ENCODE results near the gene CYBB. TPM values are rescaled to one million over a fixed set of nuclear protein-coding genes. Genes with fewer than 3 reads are reported as not detected.

The CYBB gene
- total and polyA plus RNA-seq, 2 donors: 14.6 to 62.0 TPM

Other genes with a start within 250 kb of the CYBB start
- gene LANCL3, start 208.4 kb upstream of the CYBB start, total RNA-seq: 0.63 TPM
- gene LANCL3, start 208.4 kb upstream of the CYBB start, polyA plus RNA-seq: 0.18 TPM
- gene XK, start 94.3 kb upstream of the CYBB start, total RNA-seq: 4.2 TPM
- gene XK, start 94.3 kb upstream of the CYBB start, polyA plus RNA-seq: 2.1 TPM
- gene DYNLT3, start 67.5 kb downstream of the CYBB start, total RNA-seq: 50.8 TPM
- gene DYNLT3, start 67.5 kb downstream of the CYBB start, polyA plus RNA-seq: 39.7 TPM
- 4.4 TPM for gene SYTL5, start 226.5 kb downstream of the CYBB start, total RNA-seq
- gene SYTL5, start 226.5 kb downstream of the CYBB start, polyA plus RNA-seq: 0.22 TPM

Measured in urinary bladder (tissue), 2 donors.